GM04503 (cell line): ENCODE results near the gene CERK.
"Not testable (repeated sequence)": the region's sequence is repeated elsewhere in the genome, so short reads cannot be mapped to it uniquely, and the experiment has no call there.

Experiments
- DNase-seq: peaks from one replicate; pipeline ENCODE4 v3.0.0-alpha.2; 2012; ENCODE audit warnings: low read depth

The CERK gene, protein sequence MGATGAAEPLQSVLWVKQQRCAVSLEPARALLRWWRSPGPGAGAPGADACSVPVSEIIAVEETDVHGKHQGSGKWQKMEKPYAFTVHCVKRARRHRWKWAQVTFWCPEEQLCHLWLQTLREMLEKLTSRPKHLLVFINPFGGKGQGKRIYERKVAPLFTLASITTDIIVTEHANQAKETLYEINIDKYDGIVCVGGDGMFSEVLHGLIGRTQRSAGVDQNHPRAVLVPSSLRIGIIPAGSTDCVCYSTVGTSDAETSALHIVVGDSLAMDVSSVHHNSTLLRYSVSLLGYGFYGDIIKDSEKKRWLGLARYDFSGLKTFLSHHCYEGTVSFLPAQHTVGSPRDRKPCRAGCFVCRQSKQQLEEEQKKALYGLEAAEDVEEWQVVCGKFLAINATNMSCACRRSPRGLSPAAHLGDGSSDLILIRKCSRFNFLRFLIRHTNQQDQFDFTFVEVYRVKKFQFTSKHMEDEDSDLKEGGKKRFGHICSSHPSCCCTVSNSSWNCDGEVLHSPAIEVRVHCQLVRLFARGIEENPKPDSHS

DNA sequence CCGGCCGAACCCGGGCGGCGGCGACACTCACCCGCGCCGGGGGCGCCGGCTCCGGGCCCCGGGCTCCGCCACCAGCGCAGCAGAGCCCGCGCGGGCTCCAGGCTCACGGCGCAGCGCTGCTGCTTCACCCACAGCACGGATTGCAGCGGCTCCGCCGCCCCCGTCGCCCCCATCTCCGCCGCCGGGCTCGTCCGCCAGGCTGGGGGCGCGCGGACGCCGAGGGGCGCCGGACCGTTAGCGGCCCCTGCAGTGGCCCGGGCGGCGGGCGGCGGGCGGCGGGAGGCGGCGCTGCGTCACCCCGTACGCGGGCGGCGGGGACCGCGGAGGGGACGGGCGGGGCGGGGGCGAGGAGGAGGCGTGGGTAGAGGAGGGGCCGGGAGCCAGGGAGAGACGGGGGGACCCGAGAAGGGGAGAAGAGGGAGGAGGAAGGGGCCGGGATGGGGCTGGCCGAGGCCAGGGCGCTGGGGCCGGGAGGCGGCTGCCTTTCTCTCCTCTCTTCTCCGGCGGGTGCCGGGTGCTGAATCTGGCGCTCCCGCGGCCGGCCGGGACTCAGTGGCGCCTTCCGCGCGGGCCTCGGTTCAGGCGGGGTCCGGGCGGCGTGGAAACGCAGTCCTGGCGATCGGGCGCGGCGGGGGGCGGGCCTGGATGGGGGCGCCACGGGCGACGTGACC lies at the start of gene CERK:
CERK (minus strand) TSS at position 277 of the 671 bp plus-strand sequence; CDS start at position 173, 104 bp downstream.
- DNase-seq, result no peak

DNA sequence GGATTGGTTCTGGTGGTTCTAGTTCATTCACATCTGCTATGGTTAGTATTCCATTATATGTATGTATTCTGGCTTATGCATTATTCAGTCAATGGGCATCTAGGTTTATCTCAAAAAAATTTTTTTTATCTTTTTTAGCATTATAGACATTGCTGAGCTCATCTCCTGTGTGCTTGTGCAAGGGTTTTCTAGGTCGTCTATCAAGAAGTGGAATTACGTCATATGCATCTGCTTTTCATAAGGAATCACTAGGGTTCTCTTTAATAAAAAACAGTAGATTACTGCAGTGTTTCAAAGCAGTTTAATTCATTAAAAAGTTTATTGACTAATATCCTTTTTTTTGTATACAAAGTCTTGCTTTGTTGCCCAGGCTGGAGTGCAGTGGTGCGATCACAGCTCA lies 45.7 kb upstream of the CERK start:
- no peak for DNase-seq

DNA sequence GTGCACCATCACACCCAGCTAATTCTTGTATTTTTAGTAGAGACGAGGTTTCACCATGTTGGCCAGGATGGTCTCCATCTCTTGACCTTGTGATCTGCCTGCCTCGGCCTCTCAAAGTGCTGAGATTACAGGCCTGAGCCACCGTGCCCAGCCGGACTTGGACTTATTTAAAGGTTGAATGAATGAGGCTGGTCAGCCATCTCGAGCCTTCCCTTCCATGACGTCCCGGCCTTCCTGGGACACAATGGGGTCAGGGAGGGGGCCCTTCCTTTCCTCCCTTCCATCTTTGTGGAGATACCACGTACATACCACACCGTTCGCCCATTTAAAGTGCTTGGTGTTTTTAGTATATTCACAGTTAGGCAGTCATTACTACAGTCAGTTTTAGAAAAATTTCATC lies 44.1 kb upstream of the CERK start:
- DNase-seq, result not testable (repeated sequence)

DNA sequence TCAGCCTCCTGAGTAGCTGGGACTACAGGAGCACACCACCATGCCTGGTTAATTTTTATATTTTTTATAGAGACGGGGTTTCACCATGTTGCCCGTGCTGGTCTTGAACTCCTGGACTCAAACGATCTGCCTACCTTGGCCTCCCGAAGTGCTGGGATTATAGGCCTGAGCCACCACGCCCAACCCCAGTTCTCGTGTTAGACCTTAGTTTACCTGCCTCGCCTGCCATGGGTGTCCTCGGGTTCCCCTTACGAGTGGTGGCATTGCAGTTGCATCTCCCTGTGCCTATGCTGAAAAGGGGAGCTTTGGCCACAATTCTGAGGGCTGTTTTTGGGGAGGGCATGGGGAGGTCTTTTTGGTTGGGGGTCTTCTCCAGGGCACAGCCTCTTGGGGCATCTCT lies 43.2 kb upstream of the CERK start:
- no peak for DNase-seq

DNA sequence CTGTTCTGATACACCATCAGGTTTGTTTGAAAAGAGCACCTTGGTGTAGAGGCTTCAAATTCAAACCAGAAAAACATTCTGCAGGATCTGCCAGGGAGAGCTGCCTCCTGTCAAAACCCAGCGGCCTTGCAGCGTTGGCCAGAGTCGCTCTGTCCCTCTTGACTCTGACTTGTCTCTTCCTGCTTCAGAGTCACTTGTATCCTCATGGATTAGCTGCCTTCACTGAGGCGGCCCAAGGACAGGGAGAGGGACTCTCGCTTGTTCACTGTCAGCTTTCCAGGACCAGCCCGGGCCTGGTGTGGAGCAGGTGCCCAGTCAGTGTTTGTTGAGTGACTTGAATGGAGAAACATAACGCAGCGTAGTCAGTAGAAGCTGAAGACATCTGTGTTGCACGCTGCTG lies 42.4 kb upstream of the CERK start:
- no peak for DNase-seq

DNA sequence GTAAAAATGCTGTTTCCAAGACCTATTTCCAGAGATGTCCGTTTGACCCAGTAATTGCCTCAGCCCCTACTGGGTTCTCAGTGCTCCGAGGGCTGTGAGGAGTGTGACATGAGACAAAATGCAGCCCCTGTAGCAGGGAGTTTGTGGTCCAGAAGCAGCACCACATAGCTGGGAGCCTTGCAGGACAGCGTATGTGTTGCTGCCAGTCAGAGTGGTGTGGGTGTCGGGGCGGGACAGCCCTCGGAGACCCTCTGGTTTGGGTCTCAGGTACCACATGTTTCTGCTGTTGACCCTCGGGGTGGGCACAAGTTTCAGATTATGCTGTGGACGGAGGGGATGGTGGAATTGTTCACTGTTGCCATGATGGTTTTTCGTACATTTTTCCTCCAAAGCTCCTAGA lies 41.6 kb upstream of the CERK start:
- DNase-seq, result no peak

DNA sequence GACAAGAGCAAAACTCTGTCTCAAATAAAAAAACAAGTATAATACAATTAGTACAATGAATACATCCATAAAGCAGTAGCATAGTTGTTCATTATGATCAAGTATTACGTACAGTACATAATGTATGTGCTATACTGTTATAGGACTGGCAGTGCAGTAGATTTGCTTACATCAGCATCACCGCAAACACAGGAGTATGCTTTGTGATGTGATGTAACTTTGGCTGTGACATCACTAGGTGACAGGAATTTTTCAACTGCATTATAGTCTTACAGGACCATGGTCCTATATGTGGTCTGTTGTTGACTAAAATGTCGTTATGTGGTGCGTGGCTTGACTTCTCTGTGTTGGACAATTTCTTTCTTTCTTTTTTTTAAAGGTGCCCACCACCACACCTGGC lies 41.0 kb upstream of the CERK start:
- DNase-seq, result no peak

DNA sequence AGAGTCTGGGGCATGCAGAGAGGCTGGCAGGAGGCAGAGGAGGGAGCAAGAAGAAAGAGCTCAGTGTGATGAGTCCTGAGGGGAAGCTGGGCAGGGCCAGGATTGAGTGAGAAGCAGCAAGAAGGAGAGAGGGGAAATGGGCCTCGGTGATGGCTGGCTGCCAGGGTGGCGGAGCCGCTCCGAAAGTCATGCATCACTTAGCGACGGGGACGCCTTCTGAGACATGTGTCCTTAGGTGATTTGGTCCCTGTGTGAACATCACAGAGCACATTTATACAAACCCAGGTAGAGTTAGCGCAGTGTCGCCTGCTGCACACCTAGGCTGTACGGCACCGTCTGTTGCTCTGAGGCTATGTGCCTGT lies 39.5 kb upstream of the CERK start:
- DNase-seq, result no peak

DNA sequence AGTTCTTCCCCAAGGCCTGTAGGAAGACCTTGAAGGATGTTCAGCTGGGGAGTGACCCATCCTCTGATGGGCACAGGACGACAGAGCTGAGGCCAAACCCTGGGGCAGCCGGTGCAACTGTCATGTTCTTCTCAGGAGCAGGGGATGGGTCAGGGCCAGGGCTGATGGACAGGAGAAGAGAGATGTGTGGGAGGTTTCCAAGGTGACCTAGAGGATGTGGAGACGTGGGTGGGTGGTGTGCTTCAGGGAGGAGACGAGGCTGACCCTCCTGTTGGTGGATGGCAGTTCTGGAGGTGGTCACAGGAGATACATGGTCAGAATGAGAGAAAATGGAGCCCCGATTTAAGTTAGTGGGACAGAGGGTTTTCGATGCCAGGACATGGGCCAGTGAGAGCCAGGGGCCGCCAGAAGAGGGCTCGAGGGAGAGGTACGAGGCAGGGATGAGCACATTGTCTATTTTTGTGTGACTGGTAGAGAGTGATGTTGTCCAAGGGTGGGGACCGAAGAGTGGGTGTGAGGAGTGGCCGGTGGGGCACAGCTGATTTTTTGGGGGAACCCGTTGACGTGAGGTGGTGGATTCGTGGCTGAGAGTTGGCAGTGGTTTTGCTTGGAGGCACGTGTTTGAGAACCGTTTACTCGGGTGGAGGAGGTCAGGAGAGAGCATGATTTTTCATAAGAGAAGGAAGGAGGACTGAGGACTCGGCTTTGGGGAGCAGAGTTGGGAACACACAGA lies 39.0 kb upstream of the CERK start:
- DNase-seq, result no peak

DNA sequence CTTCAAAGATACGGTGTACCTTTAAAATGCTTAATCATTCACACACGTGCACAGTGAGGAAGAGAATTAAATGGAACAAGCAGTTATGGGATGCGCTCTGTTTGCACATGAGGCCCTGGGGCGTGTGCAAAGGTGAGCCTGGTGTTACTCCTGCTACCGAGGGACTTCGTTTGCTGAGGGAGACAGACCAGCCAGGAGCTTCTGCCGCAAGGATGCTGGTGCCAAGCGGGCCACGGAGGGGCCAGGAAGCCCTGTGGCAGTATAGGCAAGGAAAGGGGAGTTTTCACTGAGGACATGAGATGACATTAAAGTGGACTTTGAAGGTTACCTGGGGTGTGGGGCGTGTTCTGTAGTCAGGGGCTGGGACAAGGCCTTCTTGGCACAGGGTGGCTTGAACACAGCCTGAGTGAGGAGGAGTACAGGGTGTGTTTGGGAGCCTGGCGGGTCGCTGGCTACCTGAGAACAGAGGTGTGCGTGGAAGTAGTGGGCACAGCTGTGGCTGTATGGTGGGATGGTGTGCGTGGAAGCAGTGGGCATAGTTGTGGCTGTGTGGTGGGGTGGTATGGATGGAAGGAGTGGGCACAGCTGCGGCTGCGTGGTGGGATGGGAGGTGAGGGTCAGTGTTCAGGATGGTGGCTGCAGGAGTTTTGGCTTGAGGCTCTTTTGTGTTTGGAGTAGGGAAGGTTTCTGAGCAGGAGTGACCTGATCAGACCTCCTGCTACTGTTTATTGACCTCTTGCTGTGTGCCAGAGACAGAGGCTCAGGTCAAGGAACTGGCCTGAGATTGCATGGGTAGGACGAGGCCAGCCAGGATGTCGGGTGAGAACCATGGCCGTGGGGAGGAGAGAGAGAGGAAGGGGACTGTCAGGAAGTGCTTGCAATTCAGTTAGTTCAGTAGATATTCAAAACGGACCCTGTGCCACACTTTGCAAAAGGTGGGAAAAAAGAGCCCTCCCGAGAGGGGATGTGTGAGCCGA lies 38.1 kb upstream of the CERK start:
- no peak for DNase-seq

DNA sequence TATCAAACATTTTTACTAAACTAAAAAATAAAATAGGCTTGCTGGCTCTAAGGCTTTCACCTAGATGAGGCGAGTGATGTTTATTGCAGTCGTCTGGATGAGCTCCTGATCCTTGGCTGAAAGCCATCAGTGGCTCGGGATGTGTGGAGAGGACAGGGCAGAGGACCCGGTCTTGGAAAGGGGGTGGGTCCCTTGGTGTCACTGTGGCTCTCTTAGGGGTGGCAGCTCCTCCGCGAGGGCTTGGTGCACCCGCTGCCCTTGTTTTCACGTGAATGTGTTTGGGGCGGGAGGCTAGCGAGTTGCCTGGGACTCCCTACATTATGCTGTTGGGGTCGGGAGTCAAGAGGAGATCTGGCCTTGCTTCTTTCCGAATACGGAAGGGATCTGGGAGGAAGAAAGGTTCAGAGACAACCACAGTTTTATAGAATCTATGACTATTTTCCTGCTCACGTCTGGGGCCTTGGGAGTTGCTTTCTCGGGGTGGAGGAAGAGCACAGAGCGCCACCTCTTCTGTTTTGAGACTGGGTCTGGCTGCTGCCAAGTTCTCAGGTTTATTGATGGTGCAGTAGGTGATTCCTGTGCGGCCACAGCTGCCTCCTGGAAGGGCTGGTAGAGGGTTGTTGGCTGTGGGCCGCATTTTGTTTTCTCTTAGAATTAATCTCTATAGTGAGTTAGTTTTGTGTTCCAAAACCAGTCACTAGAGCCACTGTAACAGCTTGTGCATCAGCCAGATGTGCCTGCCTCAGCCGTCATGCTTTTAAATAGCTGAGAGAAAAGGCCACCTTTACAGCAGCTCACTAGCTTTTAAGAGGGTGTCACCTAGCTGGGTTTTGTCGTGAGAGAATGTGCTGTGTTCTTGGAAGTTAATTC lies 37.2 kb upstream of the CERK start:
- DNase-seq, result no peak

DNA sequence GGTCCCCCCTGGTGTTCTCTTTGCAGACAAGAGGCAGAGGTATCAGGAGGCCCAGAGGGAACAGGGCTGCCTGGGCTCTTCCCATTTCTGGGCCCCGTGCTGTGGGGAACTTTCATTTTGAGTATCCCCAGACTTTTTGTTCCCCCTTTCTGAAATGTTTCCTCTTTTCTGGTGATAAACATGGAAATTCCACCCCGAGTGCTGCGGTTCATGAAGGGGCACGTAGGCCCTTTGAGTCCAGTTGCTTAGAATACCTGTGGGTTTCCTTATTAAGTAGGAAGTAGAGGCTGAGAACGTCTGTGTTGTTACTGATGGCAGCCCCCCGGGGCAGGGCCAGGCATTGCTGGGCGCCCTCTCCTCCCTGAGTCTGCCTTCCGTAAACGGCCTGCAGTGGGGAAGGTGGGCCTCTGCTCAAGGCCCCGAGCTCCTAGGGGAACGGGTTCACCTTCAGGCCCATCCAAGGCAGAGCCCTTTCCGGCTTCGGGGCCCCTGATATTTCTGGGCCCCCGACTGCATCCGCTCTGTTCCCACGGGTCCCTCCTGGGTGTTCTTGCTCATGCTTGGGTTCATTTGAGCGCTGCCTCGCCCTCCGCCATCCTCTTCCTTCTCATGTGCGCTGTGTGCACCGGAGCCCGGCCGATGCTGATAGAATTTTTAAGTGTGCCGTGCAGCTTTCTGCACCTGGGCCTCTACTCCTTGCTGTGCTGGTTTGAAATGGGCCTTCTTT lies 36.4 kb upstream of the CERK start:
- no peak for DNase-seq

DNA sequence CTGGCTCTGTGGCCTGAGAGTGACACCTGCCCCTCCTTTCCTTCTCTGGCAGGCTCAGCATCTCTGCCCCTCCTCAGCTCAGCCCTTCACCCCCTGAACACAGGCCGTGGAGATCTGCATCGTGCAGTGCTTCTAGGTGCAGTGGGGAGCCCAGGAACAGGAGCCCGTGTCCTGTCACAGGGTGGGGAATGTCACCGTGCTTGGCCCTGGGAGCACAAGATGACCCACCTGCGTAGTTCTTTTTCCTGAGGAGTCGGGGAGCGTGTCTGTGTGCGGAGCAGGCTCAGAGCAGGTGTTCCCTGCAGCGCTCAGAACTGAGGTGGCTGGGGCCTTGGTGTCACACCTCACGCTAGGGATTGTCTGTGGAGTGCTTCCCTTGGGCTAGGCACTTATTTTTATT lies 35.0 kb upstream of the CERK start:
- DNase-seq, result no peak

DNA sequence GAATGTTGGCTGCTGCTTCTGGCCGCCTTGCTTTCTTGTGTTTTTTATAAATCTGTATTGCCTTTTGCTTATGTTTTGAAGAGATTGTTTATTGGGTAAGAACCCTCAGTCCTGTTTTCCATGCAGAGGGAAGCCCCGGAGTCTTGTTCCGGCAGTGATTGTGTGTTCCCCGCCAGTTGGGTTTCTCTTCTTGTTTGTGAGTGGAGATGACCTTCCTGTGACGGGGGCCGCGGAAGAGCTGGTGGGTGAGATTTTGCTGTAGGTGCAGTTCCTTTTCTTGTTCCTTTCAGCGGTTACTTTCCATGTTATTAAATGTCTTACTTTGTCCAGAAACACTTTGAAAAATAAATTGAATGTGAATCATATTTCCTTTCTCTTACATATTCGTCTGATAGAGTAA lies 32.7 kb upstream of the CERK start:
- DNase-seq, result no peak

DNA sequence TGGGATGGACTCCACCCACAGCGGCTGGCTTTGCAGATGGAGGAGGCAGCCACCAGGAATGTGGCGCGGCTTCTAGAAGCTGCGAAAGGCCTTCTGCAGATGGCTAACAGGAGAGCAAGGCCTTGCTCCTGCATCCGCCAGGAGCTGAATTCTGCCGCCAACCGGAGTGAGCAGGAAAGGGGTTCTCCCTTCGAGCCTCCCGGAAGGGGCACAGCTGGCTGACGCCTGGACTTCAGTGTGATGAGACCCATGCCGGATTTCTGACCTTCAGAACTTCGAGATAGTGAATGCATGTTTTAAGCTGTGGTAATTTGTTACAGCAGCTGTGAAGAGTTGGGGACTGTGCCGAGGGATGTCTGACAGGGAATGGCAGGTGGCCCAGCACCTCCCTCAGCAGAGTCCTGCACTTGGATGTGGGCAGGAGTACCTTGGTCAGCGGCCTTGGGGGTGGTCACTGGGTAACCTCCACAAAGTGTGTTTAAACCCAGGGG lies 32.1 kb upstream of the CERK start:
- DNase-seq, result no peak

DNA sequence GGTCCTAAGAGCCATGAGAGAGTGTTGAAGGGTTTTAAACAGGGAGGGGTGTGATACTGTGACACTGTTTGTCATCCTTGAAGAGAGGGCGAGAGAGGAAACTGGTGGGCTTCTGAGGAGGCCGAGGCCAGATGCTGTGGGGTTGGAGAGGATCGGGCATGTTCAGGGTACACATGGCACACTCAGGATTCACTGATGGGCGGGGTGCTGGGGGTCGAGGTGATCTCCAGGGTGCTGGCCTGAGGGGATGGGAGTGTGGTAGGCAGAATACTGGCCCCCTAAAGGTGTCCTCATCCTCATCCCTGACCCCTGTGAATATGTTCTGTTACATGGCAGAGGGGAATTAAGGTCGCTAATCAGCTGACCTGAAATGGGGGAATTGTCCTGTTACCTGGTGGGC lies 31.7 kb upstream of the CERK start:
- no peak for DNase-seq

DNA sequence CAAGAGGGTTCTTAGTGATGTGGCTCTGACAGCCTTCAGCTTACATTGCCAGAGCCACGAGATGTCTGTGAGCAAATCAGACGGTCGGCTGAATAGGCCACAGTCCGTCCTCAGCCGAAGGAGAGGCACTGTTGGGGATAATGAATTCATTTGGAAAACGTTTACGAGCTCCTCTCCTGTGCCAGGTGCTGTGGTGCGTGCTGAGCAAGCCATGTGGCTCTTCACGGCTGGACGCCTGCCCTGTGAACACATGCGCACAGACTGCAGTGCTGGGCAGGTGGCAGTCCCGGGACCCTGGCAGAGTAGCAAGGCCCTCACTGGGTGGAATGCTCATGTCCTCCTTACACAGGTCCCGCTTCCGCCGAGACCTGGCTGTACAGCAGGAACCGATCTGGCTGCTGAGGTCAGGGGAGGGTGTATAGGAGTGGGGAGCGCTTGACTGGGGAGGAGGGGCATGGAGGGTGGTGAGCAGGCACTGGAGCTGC lies 31.2 kb upstream of the CERK start:
- no peak for DNase-seq

DNA sequence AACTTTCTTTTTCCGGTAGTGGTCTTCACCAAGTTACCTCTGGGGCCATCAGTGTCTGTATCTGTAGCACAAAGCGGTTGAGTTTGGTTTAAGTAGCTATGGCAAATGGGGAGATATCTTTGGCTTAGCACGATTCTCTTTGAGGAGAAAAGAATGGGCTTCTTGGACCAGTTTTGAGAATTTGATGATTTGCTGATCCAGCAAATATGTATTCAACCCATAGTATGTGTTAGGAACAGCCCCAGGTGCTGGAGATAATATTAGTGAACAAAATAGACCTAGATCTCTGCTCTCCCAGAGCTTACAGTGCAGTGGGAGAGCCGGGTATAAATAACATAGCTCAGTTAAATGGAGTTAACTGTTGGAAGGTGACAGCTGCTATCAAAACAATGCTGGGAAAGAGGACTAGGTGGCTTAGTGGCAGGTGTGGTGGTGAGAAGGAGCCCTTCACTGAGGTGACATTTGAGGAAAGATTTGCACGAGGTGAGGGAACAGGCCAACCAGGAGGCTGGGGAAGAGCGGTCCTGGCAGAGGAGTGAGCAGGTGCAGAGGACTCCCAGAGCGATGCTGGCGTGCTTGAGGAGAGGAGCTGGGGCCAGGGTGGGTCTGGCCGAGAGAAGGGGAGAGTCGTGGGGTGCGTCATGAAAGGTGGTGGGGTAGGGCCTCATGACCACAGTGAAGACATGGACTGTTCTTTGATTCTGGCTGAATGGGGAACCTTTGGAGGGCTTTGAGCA lies 29.4 kb upstream of the CERK start:
- no peak for DNase-seq

DNA sequence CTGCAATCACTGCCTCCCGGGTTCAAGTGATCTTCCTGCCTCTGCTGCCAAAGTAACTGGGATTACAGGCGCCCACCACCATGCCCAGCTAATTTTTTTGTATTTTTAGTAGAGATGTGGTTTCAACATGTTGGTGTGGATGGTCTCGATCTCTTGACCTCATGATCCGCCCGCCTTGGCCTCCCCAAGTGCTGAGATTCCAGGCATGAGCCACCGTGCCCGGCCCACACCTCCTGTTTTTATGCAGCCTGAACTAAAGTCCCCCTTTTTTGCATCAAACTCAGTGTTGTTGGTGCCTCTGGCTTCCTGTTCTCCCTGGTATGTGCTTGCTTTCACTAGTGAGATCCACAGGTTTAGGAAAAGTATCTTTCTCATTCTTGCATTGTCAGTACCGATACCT lies 28.6 kb upstream of the CERK start:
- no peak for DNase-seq
